Uterus (tissue), 4 donors: ENCODE data around the gene MCM10. TPM values are rescaled to one million over a fixed set of nuclear protein-coding genes. Genes with fewer than 3 reads are reported as not detected.

ENCODE experiments used
- DNase-seq, 2 donors: peaks; one replicate each; pipeline ENCODE4 v3.0.0-alpha.2; 2019 to 2020
- H3K27ac ChIP-seq, 2 donors: fragments of 200-600 bp; sonication (generic); 1 replicate in 1 of 2; 2 replicates in 1 of 2; pipeline ENCODE4 v1.5.1; 2016 to 2018
- H3K27me3 ChIP-seq, 2 donors: fragments of 200-600 bp; sonication (generic); one replicate each; pipeline ENCODE4 v1.5.1; 2018 to 2019; ENCODE audit warnings: control low read depth in 1 of 2
- H3K36me3 ChIP-seq, 2 donors: fragments of 200-600 bp; sonication (generic); one replicate each; pipeline ENCODE4 v1.5.1; 2019; ENCODE audit warnings: control low read depth in 1 of 2
- H3K4me1 ChIP-seq, 2 donors: fragments of 200-600 bp; sonication (generic); one replicate each; pipeline ENCODE4 v1.5.1; 2018 to 2019; ENCODE audit warnings: control low read depth in 1 of 2
- H3K4me3 ChIP-seq, 2 donors: fragments of 200-600 bp; sonication (generic); 1 replicate in 1 of 2; 2 replicates in 1 of 2; pipeline ENCODE4 v1.5.1; 2018 to 2019; ENCODE audit warnings: mild to moderate bottlenecking in 1 of 2
- H3K9me3 ChIP-seq, 2 donors: fragments of 200-600 bp; sonication (generic); one replicate each; pipeline ENCODE4 v1.5.1; 2019; ENCODE audit warnings: control low read depth in 1 of 2
- CTCF ChIP-seq, 4 experiments: fragments of 200-600 bp in 2 of 4; fragments of 450-650 bp in 2 of 4; sonication (generic) in 2 of 4; IDR thresholded peaks; one replicate each; pipeline ENCODE4 v1.5.1; 2016 to 2019; ENCODE audit warnings: antibody characterized with exemption in 4 of 4, mild to moderate bottlenecking in 2 of 4, moderate library complexity in 1 of 4
- POLR2A ChIP-seq, 2 donors: fragments of 450-650 bp; IDR thresholded peaks; one replicate each; pipeline ENCODE4 v1.6.1; 2016; ENCODE audit warnings: antibody characterized with exemption in 2 of 2, mild to moderate bottlenecking in 1 of 2, moderate library complexity in 1 of 2
- intact Hi-C: fragments of 100-400 bp; cut with DNase I; formaldehyde crosslinking; loops from one replicate; pipeline ENCODE4 v1.15.1; 2023; ENCODE audit warnings: low total_unique reads
- total RNA-seq, 4 donors: library from RNA; depleted of rRNA in 3 of 4; stranded (reverse); fragments of >200 nt in 3 of 4; gene quantifications; one replicate each; pipeline versions ENCODE4 v1.1.0 to v1.2.4, GENCODE V29; 2014 to 2023
- donor health status: DM: yes; HTN: yes; CAD: no.

Gene MCM10
- total RNA-seq = 10 to 100 TPM in 1 of 4 donors, not detected in 3; 14.1 TPM

GRCh38 chr10:13160934-13161856 lies at the start of gene MCM10:
Gene MCM10 (plus strand): TSS chr10:13161558. CDS start chr10:13164203, 2,645 bp downstream.
- Histone ChIP-seq H3K27ac (peak within 1 kb of the TSS; percentile 6 to 21), H3K4me1 (no peaks in the 10 kb centered on the region), H3K4me3 (peak within 1 kb of the TSS in 1 of 2 donors; percentile 36)

GRCh38 chr10:13113544-13113943 lies 47.8 kb upstream of the MCM10 start:
- Histone ChIP-seq H3K36me3 (no peaks in the 10 kb centered on the region), H3K9me3 (no peaks in the 10 kb centered on the region), H3K27me3 (no peaks in the 10 kb centered on the region), H3K27ac (no peak overlapping the region), H3K4me3 (no peak overlapping the region), H3K4me1 (no peaks in the 10 kb centered on the region)
- TF ChIP-seq POLR2A (IDR thresholded peaks at IDR 0.05) (no peak), CTCF (IDR thresholded peaks at IDR 0.05) (no peak)
- intact Hi-C loops = no loop called here
- no peak for DNase-seq

More at GRCh38 chr10:13160934-13161856, at the start of gene MCM10:
- peak; percentile 98 to 99 for DNase-seq
- no peaks in the 10 kb centered on the region for H3K9me3 ChIP-seq
- TF ChIP-seq POLR2A (IDR thresholded peaks at IDR 0.05) = peak in 1 of 2 donors; percentile 16
- peak; percentile 79 to 94 (median 84) for TF ChIP-seq CTCF (IDR thresholded peaks at IDR 0.05)
- H3K36me3 ChIP-seq = no peaks in the 10 kb centered on the region
- H3K27me3 ChIP-seq = no peaks in the 10 kb centered on the region
- intact Hi-C loops = no loop called here

GRCh38 chr10:13115832-13116803 lies 45.2 kb upstream of the MCM10 start:
- intact Hi-C loops = no loop called here
- H3K27ac ChIP-seq = peak overlapping the region; percentile 1 to 47
- H3K9me3 ChIP-seq = no peaks in the 10 kb centered on the region
- TF ChIP-seq POLR2A (IDR thresholded peaks at IDR 0.05) (no peak), CTCF (IDR thresholded peaks at IDR 0.05) (no peak)
- H3K27me3 ChIP-seq = no peaks in the 10 kb centered on the region
- H3K4me3 ChIP-seq = no peak overlapping the region
- H3K4me1 ChIP-seq = no peaks in the 10 kb centered on the region
- H3K36me3 ChIP-seq = no peaks in the 10 kb centered on the region
- no peak for DNase-seq

GRCh38 chr10:13117841-13118783 lies 43.2 kb upstream of the MCM10 start:
- H3K4me1 ChIP-seq = no peaks in the 10 kb centered on the region
- no peak overlapping the region for H3K27ac ChIP-seq
- no peaks in the 10 kb centered on the region for H3K9me3 ChIP-seq
- H3K36me3 ChIP-seq = no peaks in the 10 kb centered on the region
- H3K4me3 ChIP-seq = no peak overlapping the region
- no peak for DNase-seq
- TF ChIP-seq POLR2A (IDR thresholded peaks at IDR 0.05) (no peak), CTCF (IDR thresholded peaks at IDR 0.05) (no peak)
- intact Hi-C loops = no loop called here
- H3K27me3 ChIP-seq = no peaks in the 10 kb centered on the region
